Activated CD4-positive, alpha-beta T cell treated with anti-CD3 and anti-CD28 coated beads, Interleukin-2, amount 10 ng/mL, durations not matched to agents 7 days and 5 days (primary cell): ENCODE results near the gene F13B. TPM values are rescaled to one million over a fixed set of nuclear protein-coding genes. Genes with fewer than 3 reads are reported as not detected.
A peak's percentile ranks its signal among the peaks of the same experiment; 100 is the strongest.
"Not testable (repeated sequence)": the region's sequence is repeated elsewhere in the genome, so short reads cannot be mapped to it uniquely, and the experiment has no call there.

Experiments used
- CTCF ChIA-PET: fragments of 350-600 bp; sonication (Branson Sonifier 250); formaldehyde crosslinking; loops from one replicate; lab custom pipeline; 2021; ENCODE audit warnings: antibody characterized with exemption; lab: Charles Lee
- POLR2A ChIA-PET: fragments of 350-600 bp; sonication (Branson Sonifier 250); formaldehyde crosslinking; loops from one replicate; lab custom pipeline; 2021; ENCODE audit warnings: antibody characterized with exemption; lab: Charles Lee
- DNase-seq: peaks from one replicate; pipeline ENCODE4 v3.0.0-alpha.2; 2020
- H3K27ac Mint-ChIP-seq: one replicate; pipeline ENCODE4 v1.8.0; 2021; ENCODE audit warnings: mild to moderate bottlenecking, moderate library complexity, mixed read lengths
- H3K27me3 Mint-ChIP-seq: one replicate; pipeline ENCODE4 v1.8.0; 2021; ENCODE audit warnings: mixed read lengths
- H3K36me3 Mint-ChIP-seq: one replicate; pipeline ENCODE4 v1.8.0; 2021; ENCODE audit warnings: low read depth, mixed read lengths
- H3K4me1 Mint-ChIP-seq: one replicate; pipeline ENCODE4 v1.8.0; 2021; ENCODE audit warnings: mixed read lengths
- H3K4me3 Mint-ChIP-seq: one replicate; pipeline ENCODE4 v1.8.0; 2021; ENCODE audit warnings: mild to moderate bottlenecking, moderate library complexity, mixed read lengths
- H3K9me3 Mint-ChIP-seq: one replicate; pipeline ENCODE4 v1.8.0; 2021; ENCODE audit warnings: mixed read lengths
- total RNA-seq, 2 experiments: library from RNA; stranded (reverse); gene quantifications; one replicate each; pipeline ENCODE4 v1.2.3, GENCODE V29; 2021

Gene F13B, protein sequence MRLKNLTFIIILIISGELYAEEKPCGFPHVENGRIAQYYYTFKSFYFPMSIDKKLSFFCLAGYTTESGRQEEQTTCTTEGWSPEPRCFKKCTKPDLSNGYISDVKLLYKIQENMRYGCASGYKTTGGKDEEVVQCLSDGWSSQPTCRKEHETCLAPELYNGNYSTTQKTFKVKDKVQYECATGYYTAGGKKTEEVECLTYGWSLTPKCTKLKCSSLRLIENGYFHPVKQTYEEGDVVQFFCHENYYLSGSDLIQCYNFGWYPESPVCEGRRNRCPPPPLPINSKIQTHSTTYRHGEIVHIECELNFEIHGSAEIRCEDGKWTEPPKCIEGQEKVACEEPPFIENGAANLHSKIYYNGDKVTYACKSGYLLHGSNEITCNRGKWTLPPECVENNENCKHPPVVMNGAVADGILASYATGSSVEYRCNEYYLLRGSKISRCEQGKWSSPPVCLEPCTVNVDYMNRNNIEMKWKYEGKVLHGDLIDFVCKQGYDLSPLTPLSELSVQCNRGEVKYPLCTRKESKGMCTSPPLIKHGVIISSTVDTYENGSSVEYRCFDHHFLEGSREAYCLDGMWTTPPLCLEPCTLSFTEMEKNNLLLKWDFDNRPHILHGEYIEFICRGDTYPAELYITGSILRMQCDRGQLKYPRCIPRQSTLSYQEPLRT
- total RNA-seq: not detected

DNA sequence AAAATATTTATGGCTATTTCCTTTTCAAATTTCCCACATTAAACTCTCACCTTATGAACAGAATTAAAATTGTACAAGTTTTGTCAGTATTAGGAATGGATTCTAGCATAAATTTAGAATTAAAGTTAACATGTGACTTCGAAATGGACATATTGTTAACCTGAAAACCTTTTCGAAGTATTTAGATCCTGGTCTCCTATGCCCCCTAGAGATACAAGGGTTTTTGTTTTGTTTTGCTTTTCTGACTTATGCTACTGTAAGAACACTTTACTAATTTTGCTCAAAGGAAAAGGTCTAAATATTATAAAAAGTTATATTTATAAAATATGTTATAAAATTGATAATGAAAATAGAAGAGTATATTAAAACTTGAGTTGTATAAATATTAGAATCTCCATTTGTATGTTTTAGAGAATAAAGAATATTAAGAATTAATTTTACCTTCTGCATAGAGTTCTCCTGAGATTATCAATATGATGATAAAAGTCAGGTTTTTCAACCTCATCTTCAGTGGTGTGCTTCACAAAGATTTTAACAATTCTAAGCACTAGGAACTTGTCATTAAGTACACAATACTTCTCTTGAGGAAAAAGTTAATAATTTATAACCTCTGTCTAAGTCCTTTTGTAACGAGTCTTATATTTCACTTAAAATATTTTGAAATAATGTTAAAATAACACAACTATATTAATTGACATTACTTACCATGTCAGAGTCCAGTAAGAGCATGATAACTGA is at the start of gene F13B:
Gene F13B (minus strand): TSS at position 542 of the 738 bp plus-strand sequence. CDS start 37 bp downstream, at position 505.
- Mint-ChIP-seq H3K27ac (no peak within 1 kb of the TSS), H3K9me3 (no peaks in the 10 kb centered on the region), H3K27me3 (peaks cover 4% of the 10 kb centered on the region), H3K4me3 (no peak within 1 kb of the TSS), H3K4me1 (no peaks in the 10 kb centered on the region), H3K36me3 (no peaks in the 10 kb centered on the region)
- DNase-seq: no peak
- POLR2A ChIA-PET: no interaction called here
- CTCF ChIA-PET: no interaction called here

DNA sequence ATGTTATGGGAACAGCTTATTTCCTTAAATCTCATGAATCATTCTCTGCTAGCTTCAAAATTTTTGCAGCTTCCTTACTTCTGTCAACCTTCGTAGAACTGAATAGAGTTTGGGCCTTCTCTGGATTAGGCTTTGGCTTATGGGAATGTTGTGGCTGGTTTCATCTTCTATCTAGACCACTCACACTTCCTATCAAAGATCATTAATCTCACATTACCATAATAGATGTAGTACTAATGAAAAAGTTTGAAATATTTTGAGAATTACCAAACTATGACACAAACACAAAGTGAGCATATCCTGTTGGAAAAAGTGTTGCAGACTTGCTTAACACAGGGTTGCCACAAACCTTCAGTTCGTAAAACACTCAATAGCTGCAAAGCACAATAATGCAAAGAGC is 49.1 kb upstream of the F13B start:
- no peak overlapping the region for H3K4me3 Mint-ChIP-seq
- POLR2A ChIA-PET: no interaction called here
- no peak for DNase-seq
- H3K27ac Mint-ChIP-seq: no peak overlapping the region
- H3K9me3 Mint-ChIP-seq: no peaks in the 10 kb centered on the region
- H3K36me3 Mint-ChIP-seq: peaks cover 68% of the 10 kb centered on the region
- no peaks in the 10 kb centered on the region for H3K27me3 Mint-ChIP-seq
- peaks cover 3% of the 10 kb centered on the region for H3K4me1 Mint-ChIP-seq
- CTCF ChIA-PET: no interaction called here

DNA sequence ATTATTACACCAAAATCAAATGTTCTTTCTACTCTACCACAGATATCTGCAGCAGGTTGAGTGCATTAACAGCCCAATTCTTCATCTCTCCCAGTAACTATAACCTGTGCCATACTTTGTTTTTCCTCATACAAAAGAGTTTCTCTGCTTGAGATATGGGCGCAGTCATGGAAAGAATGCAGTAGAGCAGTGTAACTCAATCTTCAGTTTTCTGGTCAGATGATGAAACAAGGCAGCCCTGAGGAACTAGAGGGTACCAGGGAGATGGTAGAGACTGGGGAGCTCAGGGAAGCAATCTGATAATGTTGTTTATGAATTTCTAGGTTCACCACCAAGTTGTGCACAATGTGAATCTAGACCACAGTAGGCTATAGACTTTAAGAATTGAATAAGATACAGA is 39.8 kb upstream of the F13B start:
- Mint-ChIP-seq H3K36me3 (peaks cover 84% of the 10 kb centered on the region), H3K9me3 (no peaks in the 10 kb centered on the region), H3K27ac (no peak overlapping the region), H3K4me1 (peaks cover 12% of the 10 kb centered on the region), H3K4me3 (no peak overlapping the region), H3K27me3 (no peaks in the 10 kb centered on the region)
- no peak for DNase-seq
- CTCF ChIA-PET: no interaction called here
- POLR2A ChIA-PET: no interaction called here

DNA sequence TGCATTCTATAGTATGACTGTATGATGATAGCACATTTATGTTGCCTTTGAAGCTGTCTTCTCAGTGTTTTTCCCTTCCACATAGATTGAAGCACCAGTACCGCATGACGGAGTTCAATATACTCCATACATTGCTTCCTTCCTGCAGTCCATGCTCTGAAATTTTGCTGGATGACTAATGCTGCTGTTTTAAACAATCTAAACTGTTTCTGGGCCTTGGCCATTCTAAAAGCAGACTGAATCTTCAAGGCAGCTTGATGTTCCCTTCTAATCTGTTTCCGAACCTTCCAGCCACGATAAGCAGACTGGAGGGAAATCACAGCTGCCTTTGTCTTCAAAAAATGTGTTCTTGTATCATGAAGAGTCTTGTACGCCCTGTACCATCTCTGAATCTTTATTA is 36.2 kb upstream of the F13B start:
- peaks cover 79% of the 10 kb centered on the region for H3K36me3 Mint-ChIP-seq
- CTCF ChIA-PET: interaction anchor here (0.7 to 1.8 kb wide), 4 partner anchors 9 to 18 kb away, joined by 3 to 5 read pairs (median 3); no protein-coding TSS in a partner anchor
- peaks cover 2% of the 10 kb centered on the region for H3K9me3 Mint-ChIP-seq

DNA sequence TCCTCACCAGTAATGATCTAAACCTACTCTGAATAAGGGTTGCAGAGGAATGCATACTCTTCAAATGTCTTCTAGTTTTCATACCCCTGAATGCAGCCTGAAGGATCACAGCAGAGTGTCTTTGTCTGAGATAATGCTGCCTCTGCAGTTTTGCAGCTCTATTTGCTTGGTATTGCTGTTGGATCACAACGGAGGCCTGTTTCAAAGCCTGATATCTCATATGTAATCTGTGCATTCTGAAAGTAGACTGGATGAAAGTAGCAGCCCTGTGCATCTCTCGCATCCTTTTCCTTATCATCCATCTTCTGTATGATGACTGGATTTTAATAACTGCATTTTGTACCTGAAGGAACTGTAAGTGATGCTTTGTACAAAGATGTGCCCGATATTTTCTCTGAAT is 34.9 kb upstream of the F13B start:
- no peak for DNase-seq
- peaks cover 72% of the 10 kb centered on the region for H3K36me3 Mint-ChIP-seq
- CTCF ChIA-PET: interaction anchor here (0.8 to 1.0 kb wide), 2 partner anchors 20 to 25 kb away, joined by 3 read pairs; no protein-coding TSS in a partner anchor
- H3K4me3 Mint-ChIP-seq: no peak overlapping the region
- H3K9me3 Mint-ChIP-seq: peaks cover 2% of the 10 kb centered on the region
- POLR2A ChIA-PET: no interaction called here
- peaks cover 25% of the 10 kb centered on the region for H3K4me1 Mint-ChIP-seq
- no peaks in the 10 kb centered on the region for H3K27me3 Mint-ChIP-seq
- H3K27ac Mint-ChIP-seq: no peak overlapping the region

More for the DNA sequence above, 36.2 kb upstream of the F13B start:
- Mint-ChIP-seq H3K27ac (no peak overlapping the region), H3K4me3 (no peak overlapping the region), H3K27me3 (no peaks in the 10 kb centered on the region), H3K4me1 (peaks cover 25% of the 10 kb centered on the region)
- no peak for DNase-seq
- POLR2A ChIA-PET: no interaction called here

DNA sequence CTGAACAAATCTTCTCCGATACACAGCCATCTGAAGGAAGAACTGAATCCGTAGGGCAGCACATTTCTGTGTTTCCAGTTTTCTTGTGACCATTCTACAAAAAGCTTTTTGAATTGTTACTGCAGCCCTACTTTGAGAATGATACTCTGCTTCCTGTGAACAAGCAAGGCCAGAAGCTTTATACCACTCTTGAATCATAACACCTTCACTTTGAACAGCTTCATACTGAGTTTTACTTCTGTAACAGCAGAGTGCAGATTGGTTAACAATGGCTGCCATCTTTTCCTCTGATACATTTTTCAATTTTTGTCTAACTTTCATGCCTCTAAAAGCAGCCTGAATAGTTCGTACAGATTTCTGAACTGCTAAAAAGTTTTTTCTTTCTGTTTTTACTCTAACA is 33.6 kb upstream of the F13B start:
- Mint-ChIP-seq H3K9me3 (peaks cover 2% of the 10 kb centered on the region), H3K27ac (peak overlapping the region; percentile 33), H3K4me3 (no peak overlapping the region), H3K4me1 (peaks cover 23% of the 10 kb centered on the region), H3K27me3 (no peaks in the 10 kb centered on the region), H3K36me3 (peaks cover 59% of the 10 kb centered on the region)
- POLR2A ChIA-PET: no interaction called here
- DNase-seq: no peak
- CTCF ChIA-PET: interaction anchor here (0.6 to 1.2 kb wide), 2 partner anchors 12 to 19 kb away, joined by 3 read pairs; no protein-coding TSS in a partner anchor

DNA sequence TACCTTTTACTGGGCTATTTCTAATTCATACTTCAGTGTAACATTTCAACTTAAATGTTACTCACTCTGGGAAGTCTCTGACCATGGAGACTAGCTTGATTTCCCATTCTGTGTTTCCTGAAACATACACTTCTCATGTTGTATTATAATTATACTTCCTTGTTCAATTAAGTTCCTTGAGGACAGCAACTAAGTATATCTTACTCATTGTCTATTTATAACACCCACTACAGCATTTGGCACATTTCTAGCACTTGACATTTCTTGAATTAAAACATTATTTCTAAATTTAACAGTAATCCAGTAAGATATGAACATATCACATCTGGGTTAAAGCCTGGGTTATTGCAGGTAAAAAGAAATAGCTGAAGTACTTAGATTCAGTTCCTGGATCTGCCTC is 32.4 kb upstream of the F13B start:
- ChIA-PET CTCF (interaction anchor here (1.2 kb wide), 1 partner anchor 11 kb away, joined by 3 read pairs; no protein-coding TSS in a partner anchor), POLR2A (no interaction called here)
- Mint-ChIP-seq H3K36me3 (peaks cover 59% of the 10 kb centered on the region), H3K4me1 (peaks cover 25% of the 10 kb centered on the region), H3K27ac (no peak overlapping the region), H3K4me3 (no peak overlapping the region), H3K9me3 (peaks cover 2% of the 10 kb centered on the region), H3K27me3 (no peaks in the 10 kb centered on the region)
- no peak for DNase-seq

DNA sequence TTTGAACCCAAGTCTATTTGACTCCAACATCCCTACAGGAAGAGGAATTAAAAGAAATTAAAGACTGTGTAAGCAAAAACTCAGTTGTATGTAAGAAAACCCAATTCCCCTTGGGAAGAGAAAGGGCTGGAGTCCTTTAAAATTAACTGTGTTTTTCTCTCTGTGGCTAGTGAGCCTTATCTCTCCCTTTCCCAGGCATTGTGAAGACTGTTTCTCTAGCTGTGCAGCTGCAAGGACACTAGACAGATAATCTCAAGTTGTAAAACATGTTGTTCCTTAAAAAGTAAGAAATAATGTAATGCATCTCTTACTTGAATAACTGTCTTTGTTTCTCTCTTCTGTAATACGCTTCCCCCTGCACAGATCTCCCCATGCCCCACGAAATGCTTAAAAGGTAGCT is 29.9 kb upstream of the F13B start:
- H3K27me3 Mint-ChIP-seq, POLR2A ChIA-PET, H3K27ac Mint-ChIP-seq, CTCF ChIA-PET, H3K9me3 Mint-ChIP-seq, H3K4me3 Mint-ChIP-seq, DNase-seq: not testable (repeated sequence)
- H3K36me3 Mint-ChIP-seq: peaks cover 52% of the 10 kb centered on the region
- peaks cover 20% of the 10 kb centered on the region for H3K4me1 Mint-ChIP-seq

DNA sequence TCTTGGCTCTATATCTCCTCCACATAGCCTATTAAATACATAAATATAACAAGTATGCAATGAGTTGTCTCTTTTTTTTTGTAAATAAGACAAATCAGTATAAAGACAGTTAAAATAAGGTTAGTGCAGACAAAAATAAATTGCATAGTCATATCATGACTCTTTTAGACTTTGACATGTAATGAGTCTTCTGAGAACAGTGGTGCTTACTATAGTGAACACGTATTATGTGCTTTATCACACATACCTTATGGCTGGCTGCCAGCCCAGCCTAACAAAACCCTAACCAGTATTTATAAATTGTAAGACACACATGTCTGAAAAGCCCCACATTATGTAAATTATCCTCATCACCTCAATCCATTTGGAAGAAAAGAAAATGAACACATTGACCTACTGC is 29.1 kb upstream of the F13B start:
- ChIA-PET POLR2A (no interaction called here), CTCF (interaction anchor here (0.6 kb wide), 2 partner anchors 53 to 1572 kb away, joined by 3 read pairs; no protein-coding TSS in a partner anchor)
- Mint-ChIP-seq H3K36me3 (peaks cover 48% of the 10 kb centered on the region), H3K27me3 (no peaks in the 10 kb centered on the region), H3K4me1 (peaks cover 12% of the 10 kb centered on the region), H3K4me3 (no peak overlapping the region), H3K9me3 (peaks cover 2% of the 10 kb centered on the region), H3K27ac (no peak overlapping the region)
- no peak for DNase-seq

DNA sequence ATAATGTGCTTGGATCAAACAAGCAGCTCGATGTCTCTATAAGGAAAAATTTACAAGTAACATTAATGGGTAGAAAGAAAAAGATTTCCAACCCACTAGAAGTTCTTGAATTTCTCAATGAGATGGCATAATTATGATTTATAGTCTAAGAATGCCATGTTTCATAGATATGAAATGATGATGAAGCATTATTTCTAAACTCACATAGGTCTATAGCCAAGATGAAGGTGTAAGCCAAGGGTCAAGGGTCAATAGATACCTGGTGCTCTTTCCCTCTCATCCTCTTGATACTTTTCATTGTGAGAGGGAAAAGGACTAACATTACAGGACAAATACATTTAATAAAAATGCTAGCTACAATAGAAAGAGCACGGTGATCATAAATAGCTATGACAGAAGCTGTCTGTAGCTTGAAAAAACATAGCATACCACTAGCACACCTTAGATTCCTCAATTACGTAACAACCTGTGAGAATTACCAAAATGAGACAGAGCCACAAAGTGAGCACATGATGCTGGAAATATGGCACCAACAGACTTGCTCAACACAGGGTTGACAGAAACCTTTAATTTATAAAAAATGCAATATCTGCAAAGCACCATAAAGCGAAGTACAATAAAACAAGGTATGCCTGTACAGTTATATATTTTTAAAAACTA is 26.3 kb upstream of the F13B start:
- no peak for DNase-seq
- H3K27ac Mint-ChIP-seq: peak overlapping the region; percentile 19
- H3K27me3 Mint-ChIP-seq: no peaks in the 10 kb centered on the region
- H3K36me3 Mint-ChIP-seq: peaks cover 52% of the 10 kb centered on the region
- peaks cover 5% of the 10 kb centered on the region for H3K4me1 Mint-ChIP-seq
- no peaks in the 10 kb centered on the region for H3K9me3 Mint-ChIP-seq
- H3K4me3 Mint-ChIP-seq: no peak overlapping the region
- POLR2A ChIA-PET: no interaction called here
- CTCF ChIA-PET: no interaction called here

DNA sequence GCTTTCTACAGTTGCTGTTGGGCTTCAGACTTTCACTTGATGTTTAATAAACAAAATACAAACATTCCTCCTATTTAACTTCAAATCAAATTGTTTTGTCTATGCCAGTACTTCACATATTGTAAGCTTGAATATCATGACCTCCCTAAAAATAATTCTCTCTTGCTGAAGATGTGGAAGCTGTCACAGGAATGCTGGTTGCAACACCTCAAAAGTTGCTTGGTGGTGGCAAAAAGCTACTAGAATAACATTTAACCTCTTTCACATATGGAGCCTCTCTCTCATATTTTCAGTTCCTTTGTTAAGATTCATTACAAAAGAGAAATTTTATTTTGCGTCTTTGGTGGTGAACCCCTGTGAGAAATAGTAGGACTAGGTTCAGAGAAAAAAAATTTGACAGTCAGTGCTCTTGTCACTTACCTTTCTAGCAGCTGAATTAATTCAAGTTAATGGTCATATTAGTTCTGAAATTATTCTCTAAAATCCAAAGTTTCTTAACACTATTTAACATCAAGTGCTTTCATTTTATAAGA is 25.5 kb upstream of the F13B start:
- Mint-ChIP-seq H3K4me1 (peaks cover 5% of the 10 kb centered on the region), H3K9me3 (no peaks in the 10 kb centered on the region), H3K27ac (no peak overlapping the region), H3K4me3 (no peak overlapping the region), H3K27me3 (no peaks in the 10 kb centered on the region), H3K36me3 (peaks cover 57% of the 10 kb centered on the region)
- DNase-seq: no peak
- ChIA-PET CTCF (no interaction called here), POLR2A (no interaction called here)

DNA sequence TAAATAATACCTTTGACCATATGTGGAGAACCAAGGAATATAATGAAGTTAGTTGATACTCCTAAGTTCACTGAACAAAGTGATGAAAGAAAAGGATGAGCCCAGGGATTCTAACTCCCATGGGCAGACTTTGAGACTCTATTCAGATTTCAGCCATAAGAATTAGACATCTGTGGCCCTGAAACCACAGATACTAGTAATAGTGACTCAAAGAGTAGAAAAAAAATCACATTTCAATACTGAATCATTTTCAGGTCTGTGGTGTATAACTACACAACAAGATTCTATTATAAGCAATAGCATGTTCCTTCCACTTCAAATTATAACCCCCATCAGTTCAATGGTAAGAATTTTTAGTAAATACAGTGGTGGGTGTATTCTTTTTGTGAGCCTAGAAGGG is 16.4 kb upstream of the F13B start:
- no peak for DNase-seq
- no peaks in the 10 kb centered on the region for H3K4me1 Mint-ChIP-seq
- no peak overlapping the region for H3K4me3 Mint-ChIP-seq
- peaks cover 69% of the 10 kb centered on the region for H3K36me3 Mint-ChIP-seq
- H3K9me3 Mint-ChIP-seq: peaks cover 25% of the 10 kb centered on the region
- ChIA-PET POLR2A (no interaction called here), CTCF (no interaction called here)
- H3K27me3 Mint-ChIP-seq: peaks cover 3% of the 10 kb centered on the region
- H3K27ac Mint-ChIP-seq: no peak overlapping the region
